GM23338 (cell line): ENCODE data around the gene SNRPF. TPM values are rescaled to one million over a fixed set of nuclear protein-coding genes. Genes with fewer than 3 reads are reported as not detected.

Experiments
- ATAC-seq: fragments of 200-7000 bp; cut with Tn5 transposase; 3 replicates; pipeline ENCODE4 v1.9.1; 2020
- DNase-seq: peaks from one replicate; pipeline ENCODE4 v3.0.0-alpha.2; 2015; ENCODE audit warnings: low spot score
- H2AFZ ChIP-seq: fragments of 200-600 bp; sonication (generic); 2 replicates; pipeline ENCODE4 v1.8.0; 2016; ENCODE audit warnings: antibody characterized with exemption, mild to moderate bottlenecking, moderate library complexity
- H3F3A ChIP-seq: fragments of 200-600 bp; sonication (generic); replicated peaks from 2 replicates; pipeline ENCODE4 v1.8.0; 2017; ENCODE audit warnings: antibody characterized with exemption, mixed run types, low read depth
- H3K27ac ChIP-seq: fragments of 200-600 bp; sonication (generic); 2 replicates; pipeline ENCODE4 v1.6.1; 2016; ENCODE audit warnings: low read depth
- H3K27me3 ChIP-seq: fragments of 200-600 bp; sonication (generic); 2 replicates; pipeline ENCODE4 v1.8.0; 2016; ENCODE audit warnings: mild to moderate bottlenecking, mixed run types, moderate library complexity; ENCODE audit not compliant: insufficient read depth
- H3K36me3 ChIP-seq: fragments of 200-600 bp; sonication (generic); 2 replicates; pipeline ENCODE4 v1.8.0; 2016; ENCODE audit warnings: mild to moderate bottlenecking; ENCODE audit not compliant: insufficient read depth
- H3K4me1 ChIP-seq: fragments of 200-600 bp; sonication (generic); 2 replicates; pipeline ENCODE4 v1.8.0; 2016; ENCODE audit warnings: mild to moderate bottlenecking, moderate library complexity; ENCODE audit not compliant: insufficient read depth
- H3K4me2 ChIP-seq: fragments of 200-600 bp; sonication (generic); 2 replicates; pipeline ENCODE4 v1.7.1; 2017; ENCODE audit warnings: mixed run types
- H3K4me3 ChIP-seq: fragments of 200-600 bp; sonication (generic); 2 replicates; pipeline ENCODE4 v1.6.1; 2016; ENCODE audit warnings: mixed run types
- H3K79me2 ChIP-seq: fragments of 200-600 bp; sonication (generic); replicated peaks from 2 replicates; pipeline ENCODE4 v1.8.0; 2017; ENCODE audit warnings: mild to moderate bottlenecking; ENCODE audit not compliant: insufficient read depth
- H3K9me2 ChIP-seq: fragments of 200-600 bp; sonication (generic); 2 replicates; pipeline ENCODE4 v1.8.0; 2017; ENCODE audit not compliant: insufficient read depth
- H4K20me1 ChIP-seq: fragments of 200-600 bp; sonication (generic); replicated peaks from 2 replicates; pipeline ENCODE4 v1.8.0; 2017; ENCODE audit warnings: mild to moderate bottlenecking; ENCODE audit not compliant: insufficient read depth
- H3K27ac Mint-ChIP-seq: 2 replicates; pipeline ENCODE4 v1.8.0; 2020; ENCODE audit warnings: inconsistent platforms, mild to moderate bottlenecking, moderate library complexity, mixed read lengths
- H3K27me3 Mint-ChIP-seq: 3 replicates; pipeline ENCODE4 v1.8.0; 2022; ENCODE audit warnings: low read depth, mild to moderate bottlenecking, moderate library complexity, mixed read lengths, inconsistent platforms; ENCODE audit not compliant: insufficient read depth, poor library complexity
- H3K36me3 Mint-ChIP-seq: 3 replicates; pipeline ENCODE4 v1.8.0; 2021; ENCODE audit warnings: low read depth, mild to moderate bottlenecking, inconsistent platforms, moderate library complexity, mixed read lengths
- H3K4me1 Mint-ChIP-seq: 3 replicates; pipeline ENCODE4 v1.8.0; 2020; ENCODE audit warnings: mild to moderate bottlenecking, inconsistent platforms, mixed read lengths
- H3K4me3 Mint-ChIP-seq: 3 replicates; pipeline ENCODE4 v1.8.0; 2021; ENCODE audit warnings: moderate library complexity, mild to moderate bottlenecking, inconsistent platforms, mixed read lengths
- H3K9me3 Mint-ChIP-seq: 3 replicates; pipeline ENCODE4 v1.8.0; 2020; ENCODE audit warnings: moderate library complexity, mild to moderate bottlenecking, inconsistent platforms, mixed read lengths
- CREB1 ChIP-seq: fragments of 250-450 bp; sonication (Bioruptor Pico); IDR thresholded peaks from 2 replicates; pipeline ENCODE4 v1.5.0; 2020; ENCODE audit warnings: low read depth, mild to moderate bottlenecking, moderate library complexity
- EZH2 ChIP-seq: fragments of 200-600 bp; sonication (generic); IDR thresholded peaks from one replicate; pipeline ENCODE4 v1.8.0; 2017; ENCODE audit warnings: antibody characterized with exemption, mild to moderate bottlenecking, low read depth; ENCODE audit not compliant: unreplicated experiment
- EZH2phosphoT487 ChIP-seq: fragments of 200-600 bp; sonication (generic); IDR thresholded peaks from one replicate; pipeline ENCODE4 v1.8.1; 2018; ENCODE audit warnings: antibody characterized with exemption; ENCODE audit not compliant: unreplicated experiment
- JUNB ChIP-seq: IDR thresholded peaks from one replicate; pipeline ENCODE4 v1.6.1; 2016; ENCODE audit warnings: antibody characterized with exemption; ENCODE audit not compliant: unreplicated experiment
- NANOG ChIP-seq: IDR thresholded peaks from 2 replicates; pipeline ENCODE4 v1.6.1; 2016; ENCODE audit warnings: antibody characterized with exemption, borderline replicate concordance
- POLR2AphosphoS5 ChIP-seq: IDR thresholded peaks from 2 replicates; pipeline ENCODE4 v1.6.1; 2016; ENCODE audit warnings: antibody characterized with exemption, low read depth
- REST ChIP-seq: IDR thresholded peaks from one replicate; pipeline ENCODE4 v1.6.1; 2018; ENCODE audit warnings: antibody characterized with exemption; ENCODE audit not compliant: unreplicated experiment
- STAT1 ChIP-seq: IDR thresholded peaks from one replicate; pipeline ENCODE4 v1.6.1; 2016; ENCODE audit warnings: antibody characterized with exemption; ENCODE audit not compliant: unreplicated experiment
- ZNF114 ChIP-seq: fragments of 250-450 bp; sonication (Bioruptor Pico); IDR thresholded peaks from 2 replicates; pipeline ENCODE4 v1.5.0; 2020; ENCODE audit warnings: mild to moderate bottlenecking, moderate library complexity
- ZNF331 ChIP-seq: fragments of 250-450 bp; sonication (Bioruptor Pico); IDR thresholded peaks from 2 replicates; pipeline ENCODE4 v1.5.0; 2020; ENCODE audit warnings: low read depth, mild to moderate bottlenecking, moderate library complexity
- polyA plus RNA-seq: library from polyadenylated mRNA; unstranded; fragments of >200 nt; fragmentation: Nextera tagmentation; extraction: Ambion mirVana; gene quantifications from 2 replicates; pipeline ENCODE4 v1.2.1, GENCODE V29; 2016
- total RNA-seq: library from RNA; depleted of rRNA; stranded (reverse); fragments of >200 nt; shearing (Covaris generic); gene quantifications from 2 replicates; pipeline ENCODE4 v1.2.3, GENCODE V29; 2014
- TF ChIP-seq, protein P1 (sequence below), 2 experiments: fragments of 200-600 bp in 1 of 2; sonication (generic) in 1 of 2; conservative IDR thresholded peaks; 2 replicates each; pipeline versions ENCODE4 v1.5.1 to v1.6.1; 2016 to 2017; ENCODE audit warnings: antibody characterized with exemption in 2 of 2, low read depth in 2 of 2, mild to moderate bottlenecking in 2 of 2, moderate library complexity in 1 of 2
- TF ChIP-seq, protein P2 (sequence below): IDR thresholded peaks from 2 replicates; pipeline ENCODE4 v1.6.1; 2016; ENCODE audit warnings: antibody characterized with exemption

SNRPF gene
- total and polyA plus RNA-seq, 2 experiments from 2014 or later: 31.1 to 475 TPM

GRCh38 chr12:95882873-95883272, 24.1 kb downstream of the SNRPF start (continued):
- TF ChIP-seq EZH2phosphoT487 (no peak), POLR2AphosphoS5 (no peak), EZH2 (no peak), ZNF331 (CRISPR knock-in tag) (no peak), REST (no peak), CREB1 (CRISPR knock-in tag) (no peak), NANOG (no peak), JUNB (no peak), ZNF114 (CRISPR knock-in tag) (no peak)
- TF ChIP-seq, protein P1, sequence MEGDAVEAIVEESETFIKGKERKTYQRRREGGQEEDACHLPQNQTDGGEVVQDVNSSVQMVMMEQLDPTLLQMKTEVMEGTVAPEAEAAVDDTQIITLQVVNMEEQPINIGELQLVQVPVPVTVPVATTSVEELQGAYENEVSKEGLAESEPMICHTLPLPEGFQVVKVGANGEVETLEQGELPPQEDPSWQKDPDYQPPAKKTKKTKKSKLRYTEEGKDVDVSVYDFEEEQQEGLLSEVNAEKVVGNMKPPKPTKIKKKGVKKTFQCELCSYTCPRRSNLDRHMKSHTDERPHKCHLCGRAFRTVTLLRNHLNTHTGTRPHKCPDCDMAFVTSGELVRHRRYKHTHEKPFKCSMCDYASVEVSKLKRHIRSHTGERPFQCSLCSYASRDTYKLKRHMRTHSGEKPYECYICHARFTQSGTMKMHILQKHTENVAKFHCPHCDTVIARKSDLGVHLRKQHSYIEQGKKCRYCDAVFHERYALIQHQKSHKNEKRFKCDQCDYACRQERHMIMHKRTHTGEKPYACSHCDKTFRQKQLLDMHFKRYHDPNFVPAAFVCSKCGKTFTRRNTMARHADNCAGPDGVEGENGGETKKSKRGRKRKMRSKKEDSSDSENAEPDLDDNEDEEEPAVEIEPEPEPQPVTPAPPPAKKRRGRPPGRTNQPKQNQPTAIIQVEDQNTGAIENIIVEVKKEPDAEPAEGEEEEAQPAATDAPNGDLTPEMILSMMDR (conservative IDR thresholded peaks at IDR 0.05; ENCODE audit: low read depth in 2 of 2): no peak
- TF ChIP-seq, protein P2, sequence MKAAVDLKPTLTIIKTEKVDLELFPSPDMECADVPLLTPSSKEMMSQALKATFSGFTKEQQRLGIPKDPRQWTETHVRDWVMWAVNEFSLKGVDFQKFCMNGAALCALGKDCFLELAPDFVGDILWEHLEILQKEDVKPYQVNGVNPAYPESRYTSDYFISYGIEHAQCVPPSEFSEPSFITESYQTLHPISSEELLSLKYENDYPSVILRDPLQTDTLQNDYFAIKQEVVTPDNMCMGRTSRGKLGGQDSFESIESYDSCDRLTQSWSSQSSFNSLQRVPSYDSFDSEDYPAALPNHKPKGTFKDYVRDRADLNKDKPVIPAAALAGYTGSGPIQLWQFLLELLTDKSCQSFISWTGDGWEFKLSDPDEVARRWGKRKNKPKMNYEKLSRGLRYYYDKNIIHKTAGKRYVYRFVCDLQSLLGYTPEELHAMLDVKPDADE: no peak

- no peaks in the 10 kb centered on the region for H3K9me2 ChIP-seq
- Mint-ChIP-seq H3K27ac (no peak overlapping the region), H3K4me1 (no peaks in the 10 kb centered on the region), H3K27me3 (no peaks in the 10 kb centered on the region), H3K4me3 (no peak overlapping the region), H3K9me3 (no peaks in the 10 kb centered on the region), H3K36me3 (no peaks in the 10 kb centered on the region)
- no peaks in the 10 kb centered on the region for H3K79me2 ChIP-seq
- no peak overlapping the region for H3K4me2 ChIP-seq
- H3F3A ChIP-seq: no peaks in the 10 kb centered on the region
- H2AFZ ChIP-seq: no peak overlapping the region
- ATAC-seq (no peak), DNase-seq (no peak)
- no peaks in the 10 kb centered on the region for H4K20me1 ChIP-seq
- H3K4me3 ChIP-seq: no peak overlapping the region
- no peak overlapping the region for H3K27ac ChIP-seq
- H3K36me3 ChIP-seq: no peaks in the 10 kb centered on the region
- H3K27me3 ChIP-seq: no peaks in the 10 kb centered on the region
- no peaks in the 10 kb centered on the region for H3K4me1 ChIP-seq
- TF ChIP-seq EZH2 (no peak), EZH2phosphoT487 (no peak), NANOG (no peak), REST (no peak), JUNB (no peak), STAT1 (no peak), ZNF331 (CRISPR knock-in tag) (no peak), POLR2AphosphoS5 (no peak), CREB1 (CRISPR knock-in tag) (no peak)
- TF ChIP-seq, protein P1 (conservative IDR thresholded peaks at IDR 0.05; ENCODE audit: low read depth in 2 of 2): no peak
- TF ChIP-seq, protein P2: no peak
Observed at GRCh38 chr12:95884998-95885397, 26.2 kb downstream of the SNRPF start.
